Measurements from ENCODE around the gene BIVM. TPM values are rescaled to one million over a fixed set of nuclear protein-coding genes. Genes with fewer than 3 reads are reported as not detected.
"Not testable (repeated sequence)": the region's sequence is repeated elsewhere in the genome, so short reads cannot be mapped to it uniquely, and the experiment has no call there.

Gene BIVM
- total RNA-seq, 2 donors from 2014 or later = 16.2 to 22.0 TPM

- no peak overlapping the region for H3K4me3 ChIP-seq
- intact Hi-C loops (cut with DNase I) = no loop called here
- TF ChIP-seq CTCF (IDR thresholded peaks at IDR 0.05) (no peak), POLR2AphosphoS5 (IDR thresholded peaks at IDR 0.05) (no peak), POLR2A (IDR thresholded peaks at IDR 0.05) (no peak)
- WGBS = 91% methylated on average over 2 of the region's 2 CpGs
- H3K9me3 ChIP-seq = no peaks in the 10 kb centered on the region
- H3K27me3 ChIP-seq (replicated peaks; ENCODE audit: insufficient read depth) = no peaks in the 10 kb centered on the region
- H3K27ac ChIP-seq = no peak overlapping the region
- DNase-seq (ENCODE audit: low spot score) = no peak
- no peaks in the 10 kb centered on the region for H3K36me3 ChIP-seq
- H3K4me1 ChIP-seq (replicated peaks) = no peaks in the 10 kb centered on the region
These were observed 22.6 kb upstream of the BIVM start for GRCh38 chr13:102776271-102776670.

- DNase-seq (ENCODE audit: low spot score) = no peak
- no peaks in the 10 kb centered on the region for H3K36me3 ChIP-seq
- no peak for TF ChIP-seq POLR2A (IDR thresholded peaks at IDR 0.05)
- TF ChIP-seq POLR2AphosphoS5 (IDR thresholded peaks at IDR 0.05) = no peak
- TF ChIP-seq CTCF (IDR thresholded peaks at IDR 0.05) = no peak
- no peak overlapping the region for H3K27ac ChIP-seq
- no peaks in the 10 kb centered on the region for H3K4me1 ChIP-seq (replicated peaks)
- no peak overlapping the region for H3K4me3 ChIP-seq
- WGBS = 90% methylated on average over 3 of the region's 3 CpGs
- no peaks in the 10 kb centered on the region for H3K27me3 ChIP-seq (replicated peaks; ENCODE audit: insufficient read depth)
- H3K9me3 ChIP-seq = no peaks in the 10 kb centered on the region
- intact Hi-C loops (cut with DNase I) = no loop called here
These were observed 21.2 kb upstream of the BIVM start for GRCh38 chr13:102777736-102778135.

GRCh38 chr13:102779436-102780159, 19.3 kb upstream of the BIVM start:
- TF ChIP-seq CTCF (IDR thresholded peaks at IDR 0.05) (no peak), POLR2AphosphoS5 (IDR thresholded peaks at IDR 0.05) (no peak), POLR2A (IDR thresholded peaks at IDR 0.05) (no peak)
- Histone ChIP-seq H3K4me1 (replicated peaks) (no peaks in the 10 kb centered on the region), H3K27me3 (replicated peaks; ENCODE audit: insufficient read depth) (no peaks in the 10 kb centered on the region), H3K27ac (no peak overlapping the region), H3K9me3 (no peaks in the 10 kb centered on the region), H3K4me3 (no peak overlapping the region), H3K36me3 (no peaks in the 10 kb centered on the region)
- intact Hi-C loops (cut with DNase I) = no loop called here
- no peak for DNase-seq (ENCODE audit: low spot score)
- WGBS = 77% methylated on average over 5 of the region's 5 CpGs

GRCh38 chr13:102780656-102781055, 18.3 kb upstream of the BIVM start:
- H3K4me3 ChIP-seq; intact Hi-C loops (cut with DNase I); DNase-seq (ENCODE audit: low spot score); H3K9me3 ChIP-seq; H3K27ac ChIP-seq; H3K4me1 ChIP-seq (replicated peaks); H3K27me3 ChIP-seq (replicated peaks; ENCODE audit: insufficient read depth); H3K36me3 ChIP-seq: not testable (repeated sequence)
- 77% methylated on average over 4 of the region's 4 CpGs for WGBS

- Histone ChIP-seq H3K4me1 (replicated peaks) (no peaks in the 10 kb centered on the region), H3K27me3 (replicated peaks; ENCODE audit: insufficient read depth) (no peaks in the 10 kb centered on the region), H3K27ac (no peak overlapping the region), H3K4me3 (no peak overlapping the region), H3K9me3 (no peaks in the 10 kb centered on the region), H3K36me3 (no peaks in the 10 kb centered on the region)
- WGBS = 100% methylated on average over 1 of the region's 1 CpG
- no peak for TF ChIP-seq POLR2A (IDR thresholded peaks at IDR 0.05)
- TF ChIP-seq CTCF (IDR thresholded peaks at IDR 0.05) = no peak
- TF ChIP-seq POLR2AphosphoS5 (IDR thresholded peaks at IDR 0.05) = no peak
- DNase-seq (ENCODE audit: low spot score) = no peak
- intact Hi-C loops (cut with DNase I) = no loop called here
These were observed 17.3 kb upstream of the BIVM start for GRCh38 chr13:102781591-102781990.
